ENCODE results near the gene IGSF1.
"Not testable (repeated sequence)": the region's sequence is repeated elsewhere in the genome, so short reads cannot be mapped to it uniquely, and the experiment has no call there.

IGSF1 gene

DNA sequence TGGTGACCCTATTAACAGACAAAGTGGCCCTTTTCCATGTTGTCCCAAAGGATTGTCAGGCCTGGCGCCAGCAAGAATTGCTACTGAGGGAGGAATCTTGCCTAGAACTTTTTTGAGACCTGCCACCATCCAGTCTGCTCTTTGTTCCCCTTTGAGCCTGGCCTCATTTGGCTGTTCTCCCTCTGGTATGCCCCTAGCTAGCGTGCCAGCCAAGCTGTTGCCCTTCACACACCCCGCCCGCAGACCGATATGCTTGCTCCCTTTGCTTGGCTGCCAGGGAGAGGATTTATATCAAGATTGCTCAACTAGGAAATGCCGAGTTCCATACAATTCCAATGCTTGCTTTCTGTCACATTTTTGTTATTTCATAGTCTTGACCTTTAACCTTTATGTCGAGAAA lies 24.4 kb downstream of the IGSF1 start:
- no peak for DNase-seq

DNA sequence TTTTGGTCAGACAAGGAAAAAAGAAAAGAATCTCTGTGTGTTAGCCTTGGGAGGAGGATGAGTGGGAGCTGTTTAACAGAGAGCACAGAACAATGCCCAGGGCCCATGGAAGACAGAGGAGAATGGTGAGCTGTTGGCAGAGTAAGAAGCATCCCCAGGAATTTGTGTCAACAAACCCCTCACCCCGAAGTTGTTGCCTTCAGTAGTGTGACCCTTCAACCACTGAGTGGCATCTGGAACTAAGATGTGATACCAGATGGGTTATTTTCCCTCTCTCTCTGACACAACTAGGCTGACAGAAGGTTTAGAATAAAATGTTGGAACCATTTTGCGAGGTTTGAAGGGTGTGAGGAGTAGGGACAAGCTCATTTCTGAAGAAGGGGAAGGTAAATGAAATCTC lies 25.1 kb downstream of the IGSF1 start:
- no peak for DNase-seq

DNA sequence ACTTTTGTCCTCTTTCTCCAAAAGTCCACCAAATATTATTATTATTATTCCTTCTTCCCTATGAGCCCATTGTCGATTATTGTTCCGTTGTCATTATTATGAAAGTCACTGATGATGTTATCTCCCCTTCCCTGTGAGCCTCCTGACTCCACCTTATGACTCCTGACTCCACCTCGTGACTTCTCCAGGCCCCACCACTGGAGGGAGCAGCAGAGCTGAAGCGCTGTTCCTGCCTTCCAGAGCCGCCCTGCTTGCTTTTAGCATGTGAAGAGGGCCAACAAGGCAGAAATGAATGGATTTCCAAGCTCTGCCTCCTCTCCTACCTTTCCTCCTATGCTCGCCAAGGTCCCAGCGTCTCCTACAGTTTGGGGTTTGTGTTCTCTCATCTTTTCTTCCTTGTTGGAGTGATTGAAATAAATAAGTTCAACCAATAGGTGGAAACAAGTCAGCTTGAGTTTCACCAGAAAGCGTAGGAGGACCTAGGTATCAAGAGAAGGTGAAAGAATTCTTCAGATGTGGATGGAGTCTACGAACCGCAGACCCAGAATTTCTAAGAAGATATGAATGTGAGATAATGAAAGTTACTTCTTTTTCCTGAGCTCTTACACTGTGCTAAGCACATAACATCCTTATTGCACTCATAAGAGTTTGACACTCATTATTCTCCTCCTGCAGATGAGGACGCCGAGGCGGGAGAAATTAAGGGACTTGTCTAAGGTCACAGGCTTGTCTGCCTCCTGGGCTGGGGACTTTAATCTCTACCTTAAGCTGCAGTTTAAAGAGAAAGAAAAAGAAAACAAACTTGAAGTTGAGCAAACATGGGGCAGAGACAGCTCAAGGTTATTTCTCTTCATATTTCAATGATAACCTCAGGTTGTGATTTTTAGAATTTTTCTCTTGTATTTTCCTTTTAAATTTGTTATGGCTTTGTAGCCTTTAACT lies 26.1 kb downstream of the IGSF1 start:
- DNase-seq: peak in 2 of 3 donors; percentile 0 to 1

- DNase-seq: no peak
Observed at GRCh38 chrX:131262200-131262599, 26.9 kb downstream of the IGSF1 start.

- no peak for DNase-seq
Observed at GRCh38 chrX:131257367-131257766, 31.7 kb downstream of the IGSF1 start.

GRCh38 chrX:131250984-131251738 lies 37.9 kb downstream of the IGSF1 start:
- not testable (repeated sequence) for DNase-seq

GRCh38 chrX:131239057-131239456 lies 50.0 kb downstream of the IGSF1 start:
- DNase-seq: no peak

- DNase-seq: no peak
Observed at GRCh38 chrX:131237363-131237762, 51.7 kb downstream of the IGSF1 start.

DNA sequence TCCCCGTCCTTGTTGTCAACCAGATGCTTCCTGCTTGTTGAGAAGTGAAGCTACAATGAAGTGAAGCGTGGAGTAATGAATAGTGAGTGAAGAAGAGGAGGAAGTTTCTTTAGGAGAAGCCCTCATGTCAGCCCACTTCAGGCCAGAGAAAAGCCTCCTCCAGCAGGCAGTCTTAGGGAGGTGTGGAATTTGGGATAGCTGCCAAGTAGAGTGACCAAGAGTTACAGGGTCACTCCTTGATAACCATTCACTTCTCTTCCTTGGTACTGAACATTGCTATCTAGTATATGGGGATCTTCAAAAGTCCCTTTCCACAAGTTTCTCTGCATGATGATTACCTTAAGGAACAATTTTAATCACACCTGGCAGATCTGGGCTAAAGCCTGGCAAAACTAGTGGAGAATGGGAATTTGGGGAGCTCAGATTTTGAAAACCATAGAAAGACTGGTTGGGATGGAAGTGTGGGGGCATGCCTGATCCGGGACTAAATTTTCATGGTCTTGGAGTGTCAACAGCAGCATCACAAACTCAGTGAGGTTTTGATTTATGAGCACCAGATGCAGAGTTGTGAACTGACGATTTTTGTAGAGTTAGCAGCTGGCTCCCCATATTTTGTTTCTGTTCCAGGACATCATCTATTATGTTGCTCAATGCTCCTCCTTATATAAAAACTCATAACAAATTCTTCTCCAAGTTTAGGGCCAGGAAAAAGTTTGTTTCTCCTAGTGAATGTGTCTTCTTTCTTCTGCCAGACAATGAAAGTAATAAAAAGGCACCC lies 53.1 kb downstream of the IGSF1 start:
- no peak for DNase-seq

GRCh38 chrX:131227608-131228007 lies 61.5 kb downstream of the IGSF1 start:
- no peak for DNase-seq

DNA sequence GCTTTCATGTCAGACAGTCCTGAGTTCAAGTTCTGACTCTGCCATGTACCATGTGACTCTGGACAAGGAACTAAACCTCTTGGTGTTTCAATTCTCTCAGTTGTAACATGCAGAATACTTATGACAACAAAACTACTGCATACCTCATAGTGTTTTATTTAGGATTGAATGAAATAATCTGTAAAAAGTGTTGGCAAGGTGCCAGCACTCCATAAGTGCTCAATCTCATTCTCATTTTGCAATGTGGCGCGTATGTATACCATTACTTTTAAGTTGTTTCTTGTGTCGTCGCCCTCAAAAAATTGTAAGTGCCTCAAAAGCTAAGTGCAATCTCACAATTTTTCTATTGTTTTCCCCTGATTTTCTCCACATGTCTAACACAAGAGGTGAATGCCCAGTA lies 62.5 kb downstream of the IGSF1 start:
- DNase-seq: no peak

- no peak for DNase-seq
Observed at GRCh38 chrX:131225078-131225477, 64.0 kb downstream of the IGSF1 start.
